Middle frontal gyrus (tissue), 1 donor: ENCODE results near the gene MIOS.
"Not testable (repeated sequence)": the region's sequence is repeated elsewhere in the genome, so short reads cannot be mapped to it uniquely, and the experiment has no call there.

Source experiments
- DNase-seq: peaks from one replicate; pipeline ENCODE4 v3.0.0-alpha.2; 2015; ENCODE audit warnings: low spot score; ENCODE audit errors: extremely low spot score

MIOS gene

GRCh38 chr7:7554649-7555575 lies 11.8 kb upstream of the MIOS start:
- DNase-seq: no peak

DNA sequence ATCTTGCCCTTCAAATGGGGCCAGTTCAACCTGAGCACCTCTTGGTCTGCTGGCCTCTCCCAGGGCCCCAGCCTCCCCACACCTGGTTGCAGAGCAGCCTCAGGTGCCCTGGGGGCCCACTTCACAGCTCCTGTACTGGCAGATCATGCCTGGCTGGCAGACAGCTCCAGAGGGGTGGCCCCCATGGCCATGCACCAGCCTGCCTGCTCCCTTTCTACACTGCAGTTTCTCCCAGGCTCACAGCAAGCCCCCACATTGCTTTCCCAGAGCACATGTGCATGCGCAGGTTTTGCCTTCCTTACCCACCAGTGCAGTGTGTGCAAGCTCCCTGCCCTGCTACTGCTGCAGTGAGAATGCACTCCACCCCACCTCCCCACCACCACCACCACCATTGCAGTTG lies 9.8 kb upstream of the MIOS start:
- DNase-seq: no peak

DNA sequence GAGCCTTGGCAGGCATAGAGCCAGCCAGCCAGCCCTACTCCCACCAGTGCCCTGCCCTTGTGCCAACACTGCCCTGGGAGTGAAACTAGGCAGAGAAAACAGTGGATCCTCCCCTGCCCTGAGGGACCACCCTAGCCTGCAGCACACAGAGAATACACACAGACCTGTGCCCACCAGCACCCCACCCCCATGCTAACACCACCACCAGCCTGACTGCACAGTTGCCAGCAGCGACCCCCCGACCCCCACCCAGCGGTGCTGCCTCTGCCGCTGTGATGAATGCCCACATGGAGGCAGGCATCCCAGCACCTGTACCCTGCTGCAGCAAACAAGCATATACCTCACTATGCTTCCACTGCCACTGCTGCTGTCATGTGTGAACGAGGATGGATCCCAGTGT lies 9.4 kb upstream of the MIOS start:
- no peak for DNase-seq

DNA sequence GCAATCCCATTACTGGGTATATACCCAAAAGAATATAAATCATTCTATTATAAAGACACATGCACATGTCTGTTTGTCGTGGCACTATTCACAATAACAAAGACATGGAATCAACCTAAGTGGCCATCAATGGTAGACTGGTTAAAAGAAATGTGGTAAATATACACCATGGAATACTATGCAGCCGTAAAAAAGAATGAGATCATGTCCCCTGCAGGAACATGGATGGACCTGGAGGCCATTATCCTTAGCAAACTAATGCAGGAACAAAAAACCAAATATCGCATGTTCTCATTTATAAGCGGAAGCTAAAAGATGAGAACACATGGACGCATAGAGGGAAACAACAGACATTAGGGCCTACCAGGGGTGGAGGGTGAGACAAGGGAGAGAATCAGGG lies 5.1 kb upstream of the MIOS start:
- DNase-seq: not testable (repeated sequence)

DNA sequence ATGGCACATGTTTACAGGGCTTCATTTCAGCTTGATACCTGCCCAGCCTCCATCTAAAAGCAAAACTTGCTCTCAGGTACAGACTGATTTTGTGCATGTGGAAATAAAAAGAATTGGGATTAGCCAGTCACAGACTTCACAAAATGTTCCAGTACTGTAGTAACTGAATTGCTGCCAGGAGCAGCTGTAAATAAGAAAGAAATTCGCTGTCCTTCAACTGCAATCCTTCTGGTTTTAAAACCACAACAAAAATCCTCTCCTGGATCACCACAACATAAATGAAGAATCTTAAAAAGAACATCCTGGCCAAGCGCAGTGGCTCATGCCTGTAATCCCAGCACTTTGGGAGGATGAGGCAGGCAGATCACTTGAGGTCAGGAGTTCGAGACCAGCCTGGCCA lies 3.9 kb upstream of the MIOS start:
- no peak for DNase-seq

DNA sequence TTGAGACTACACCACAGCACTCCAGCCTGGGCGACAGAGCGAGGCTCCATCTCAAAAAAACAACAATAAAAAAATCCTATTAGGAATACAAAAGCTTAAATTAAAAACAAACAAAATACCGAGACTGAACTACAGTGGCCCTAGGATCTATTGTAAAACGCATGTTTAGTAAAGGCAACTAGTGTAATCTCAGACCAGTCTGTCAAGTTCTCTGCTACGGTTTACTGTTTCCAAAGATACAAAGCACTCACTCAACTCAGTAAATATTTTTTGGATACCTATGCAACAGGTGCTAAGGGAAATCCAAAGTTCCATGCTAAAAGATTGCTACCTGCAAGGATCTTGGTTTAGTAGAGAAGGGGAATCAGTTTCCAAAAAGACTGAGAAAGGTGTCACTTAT lies 3.4 kb upstream of the MIOS start:
- no peak for DNase-seq

DNA sequence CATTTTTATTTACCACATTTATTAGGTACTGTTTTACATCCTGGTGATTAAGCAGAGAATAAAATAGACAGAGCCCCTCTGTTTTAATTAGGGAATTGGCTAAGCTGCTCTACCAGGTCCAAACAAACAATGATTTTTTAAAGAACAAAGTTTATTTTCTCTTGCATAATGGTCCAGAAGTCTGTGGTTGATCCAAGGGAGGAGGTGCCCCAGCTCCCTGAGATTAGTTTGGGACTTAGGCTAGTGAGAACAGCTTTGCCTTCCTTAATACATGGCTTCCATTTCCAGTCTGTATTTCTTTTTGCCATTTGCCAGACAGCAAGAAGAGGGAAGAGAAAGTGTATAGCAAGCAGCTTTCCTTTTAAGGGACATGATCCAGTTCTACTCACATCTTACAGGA lies 2.9 kb upstream of the MIOS start:
- DNase-seq: no peak

GRCh38 chr7:7564323-7564780 lies 2.3 kb upstream of the MIOS start:
- no peak for DNase-seq

- no peak for DNase-seq
Observed at GRCh38 chr7:7565018-7565680, 1.5 kb upstream of the MIOS start.

DNA sequence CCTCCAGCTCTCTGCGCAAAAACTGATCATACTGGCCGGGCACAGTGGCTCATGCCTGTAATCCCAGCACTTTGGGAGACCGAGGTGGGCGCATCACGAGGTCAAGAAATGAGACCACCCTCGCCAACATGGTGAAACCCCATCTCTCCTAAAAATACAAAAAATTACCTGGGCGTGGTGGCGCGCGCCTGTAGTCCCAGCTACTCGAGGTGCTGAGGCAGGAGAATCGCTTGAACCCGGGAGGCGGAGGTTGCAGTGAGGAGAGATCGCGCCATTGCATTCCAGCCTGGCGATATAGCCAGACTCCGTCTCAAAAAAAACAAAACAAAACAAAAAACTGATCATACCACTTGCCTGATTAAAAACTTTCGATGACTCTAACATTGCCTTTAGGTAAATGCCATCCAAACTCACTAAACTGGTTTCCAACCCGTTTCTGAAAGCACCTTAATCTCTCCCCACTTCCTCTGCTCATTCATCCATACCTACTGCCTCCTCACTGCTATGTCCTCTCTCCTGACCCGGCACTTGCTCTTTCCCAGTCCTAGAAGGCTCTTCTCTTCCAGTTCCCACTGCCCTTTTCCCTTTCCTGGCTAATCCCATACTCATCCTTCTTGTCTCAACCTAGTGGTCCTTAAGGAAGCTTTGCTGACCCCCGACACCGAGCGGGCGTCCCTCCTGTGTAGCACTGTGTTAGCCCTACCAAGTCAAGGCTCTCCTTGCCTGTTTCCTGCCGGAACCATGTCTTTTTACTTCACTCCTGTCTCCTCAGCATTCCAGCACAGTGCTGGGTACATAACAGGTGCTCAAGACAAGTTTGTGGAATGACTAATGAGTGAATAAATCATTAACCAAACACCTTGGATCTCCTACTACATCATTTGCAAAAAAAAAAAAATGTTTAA lies 686 bp upstream of the MIOS start:
- DNase-seq: no peak

- DNase-seq: no peak
Observed at GRCh38 chr7:7567898-7568531, 1.3 kb downstream of the MIOS start.

GRCh38 chr7:7568553-7568952 lies 1.9 kb downstream of the MIOS start:
- no peak for DNase-seq

- DNase-seq: no peak
Observed at GRCh38 chr7:7569081-7569527, 2.4 kb downstream of the MIOS start.

GRCh38 chr7:7569615-7570014 lies 2.9 kb downstream of the MIOS start:
- no peak for DNase-seq

- DNase-seq: no peak
Observed at GRCh38 chr7:7570584-7570983, 3.9 kb downstream of the MIOS start.

DNA sequence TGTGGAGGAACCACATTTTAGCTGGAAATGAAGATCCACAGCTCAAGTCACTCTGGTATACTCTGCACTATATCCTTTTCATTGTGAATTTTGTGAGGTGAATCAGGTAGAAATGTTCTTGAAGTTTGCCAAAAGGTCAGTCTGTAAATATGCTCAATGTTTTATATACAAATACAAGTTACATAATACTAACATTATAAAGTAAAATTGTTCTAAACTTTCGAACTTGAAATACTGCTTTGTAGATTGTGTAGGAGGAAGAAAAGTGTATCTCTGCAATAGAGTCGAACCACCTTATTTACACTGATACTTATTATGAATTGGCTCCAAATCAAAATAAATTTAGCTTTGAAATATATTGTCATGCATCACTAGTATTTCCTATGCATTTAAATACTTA lies 7.0 kb downstream of the MIOS start:
- DNase-seq: no peak

DNA sequence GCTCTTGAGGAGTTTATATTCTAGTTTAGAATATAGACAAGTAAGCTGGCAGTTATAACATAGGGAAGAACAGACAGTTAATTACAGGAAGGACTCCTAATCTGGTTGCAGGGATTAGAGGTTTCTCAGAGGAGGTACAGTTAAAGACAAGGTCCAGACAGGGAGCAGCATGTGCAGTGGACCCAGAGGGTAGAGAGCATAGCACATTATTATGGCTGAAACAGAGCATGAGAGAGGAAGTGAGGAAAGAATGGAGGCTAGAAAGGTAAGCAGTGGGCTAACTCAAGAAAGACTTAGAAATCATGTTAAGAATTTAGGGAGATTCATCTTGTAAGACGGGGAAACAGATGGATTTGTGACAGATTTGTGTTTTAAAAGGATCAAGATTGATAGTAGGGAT lies 9.7 kb downstream of the MIOS start:
- no peak for DNase-seq

- DNase-seq: no peak
Observed at GRCh38 chr7:7577888-7578287, 11.2 kb downstream of the MIOS start.

DNA sequence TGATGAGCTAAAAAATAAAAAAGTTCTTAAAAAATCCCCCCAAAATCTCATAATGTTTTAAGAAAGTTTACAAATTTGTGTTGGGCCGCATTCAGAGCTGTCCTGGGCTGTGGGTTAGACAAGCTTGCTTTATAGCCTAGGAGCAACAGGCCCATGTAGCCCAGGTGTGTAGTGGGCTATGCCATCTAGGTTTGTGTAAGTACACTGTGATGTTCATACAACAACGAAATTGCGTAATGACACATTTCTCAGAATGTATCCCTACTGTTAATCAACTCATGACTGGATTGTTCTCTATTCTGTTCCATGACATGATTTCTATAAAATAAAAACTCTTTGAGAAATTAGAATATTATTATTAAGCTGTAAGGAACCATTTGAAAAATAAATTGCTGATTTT lies 13.0 kb downstream of the MIOS start:
- no peak for DNase-seq

DNA sequence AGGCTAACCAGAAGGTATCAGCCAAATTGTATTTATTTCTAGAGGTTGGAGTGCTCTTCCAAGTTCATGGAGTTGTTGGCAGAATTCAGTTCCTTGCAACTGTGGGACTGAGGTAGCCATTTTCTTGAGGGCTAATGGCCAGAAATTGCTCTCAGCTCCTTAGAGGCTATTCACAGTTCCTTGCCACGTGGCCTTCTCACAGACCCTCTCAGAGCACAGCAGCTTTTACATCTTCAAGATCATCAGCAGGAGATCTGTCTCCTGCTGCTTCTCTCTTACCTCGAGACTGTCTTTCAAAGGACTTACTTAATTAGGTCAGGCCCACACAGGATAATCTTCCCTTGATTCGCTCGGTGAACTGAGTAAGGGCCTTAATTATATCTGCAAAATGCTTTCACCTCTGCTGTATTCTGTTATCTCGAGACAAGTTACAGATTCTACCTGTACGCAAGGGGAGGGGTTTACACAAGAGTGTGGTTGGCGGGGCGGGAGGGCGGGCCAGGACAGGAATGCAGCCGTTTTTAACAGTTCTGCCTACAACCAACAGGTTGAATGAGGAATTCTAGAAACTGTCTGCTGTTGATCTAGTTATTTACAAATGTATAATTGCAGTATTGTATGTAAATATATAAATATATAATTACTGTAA lies 15.0 kb downstream of the MIOS start:
- DNase-seq: no peak

- no peak for DNase-seq
Observed at GRCh38 chr7:7582596-7582995, 15.9 kb downstream of the MIOS start.
